C4-2B (cell line): ENCODE data around the gene VMAC.

ENCODE experiments used
- ZFX ChIP-seq: fragments of 450-650 bp; IDR thresholded peaks from 2 replicates; pipeline ENCODE4 v1.6.1; 2017
- TF ChIP-seq, protein P1 (sequence below): fragments of 450-650 bp; conservative IDR thresholded peaks from 2 replicates; pipeline ENCODE4 v1.5.1; 2017; ENCODE audit warnings: mild to moderate bottlenecking

DNA sequence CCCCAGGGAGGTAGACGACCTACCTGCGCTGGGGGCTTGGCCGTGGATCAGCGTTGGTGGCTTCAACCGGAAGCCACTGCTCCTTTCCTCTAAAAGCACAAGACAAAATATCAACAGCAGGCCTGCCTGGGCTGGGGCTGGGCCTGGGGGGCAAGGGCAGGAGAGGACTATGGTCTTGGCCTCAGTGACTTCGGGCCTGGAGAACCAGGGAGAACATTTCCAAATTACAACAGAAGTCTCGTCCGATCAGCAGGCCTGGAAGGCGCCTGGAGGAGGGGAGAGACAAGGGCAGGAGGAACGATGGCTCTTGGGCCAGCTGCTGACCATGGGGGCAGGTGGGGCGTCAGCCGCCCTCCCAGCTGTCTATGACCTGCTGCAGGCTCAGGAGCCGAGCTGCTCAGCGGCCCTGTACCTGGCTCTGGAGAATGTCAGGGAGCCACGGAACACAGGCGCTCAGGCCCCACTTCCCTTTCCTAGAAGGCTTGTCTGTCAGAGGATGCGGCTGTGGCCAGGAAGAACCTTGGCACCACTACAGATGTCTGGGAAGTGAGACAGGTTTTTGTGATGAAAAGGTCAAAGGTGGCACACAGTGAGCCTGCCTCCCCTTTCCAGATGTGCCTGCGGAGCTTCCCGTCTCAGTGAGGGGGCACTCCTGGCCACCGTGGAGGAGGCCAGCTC is 28.9 kb downstream of the VMAC start:
- TF ChIP-seq, protein P1, sequence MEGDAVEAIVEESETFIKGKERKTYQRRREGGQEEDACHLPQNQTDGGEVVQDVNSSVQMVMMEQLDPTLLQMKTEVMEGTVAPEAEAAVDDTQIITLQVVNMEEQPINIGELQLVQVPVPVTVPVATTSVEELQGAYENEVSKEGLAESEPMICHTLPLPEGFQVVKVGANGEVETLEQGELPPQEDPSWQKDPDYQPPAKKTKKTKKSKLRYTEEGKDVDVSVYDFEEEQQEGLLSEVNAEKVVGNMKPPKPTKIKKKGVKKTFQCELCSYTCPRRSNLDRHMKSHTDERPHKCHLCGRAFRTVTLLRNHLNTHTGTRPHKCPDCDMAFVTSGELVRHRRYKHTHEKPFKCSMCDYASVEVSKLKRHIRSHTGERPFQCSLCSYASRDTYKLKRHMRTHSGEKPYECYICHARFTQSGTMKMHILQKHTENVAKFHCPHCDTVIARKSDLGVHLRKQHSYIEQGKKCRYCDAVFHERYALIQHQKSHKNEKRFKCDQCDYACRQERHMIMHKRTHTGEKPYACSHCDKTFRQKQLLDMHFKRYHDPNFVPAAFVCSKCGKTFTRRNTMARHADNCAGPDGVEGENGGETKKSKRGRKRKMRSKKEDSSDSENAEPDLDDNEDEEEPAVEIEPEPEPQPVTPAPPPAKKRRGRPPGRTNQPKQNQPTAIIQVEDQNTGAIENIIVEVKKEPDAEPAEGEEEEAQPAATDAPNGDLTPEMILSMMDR, result no peak
- no peak for TF ChIP-seq ZFX
